ENCODE data around the gene ANO8.

DNA sequence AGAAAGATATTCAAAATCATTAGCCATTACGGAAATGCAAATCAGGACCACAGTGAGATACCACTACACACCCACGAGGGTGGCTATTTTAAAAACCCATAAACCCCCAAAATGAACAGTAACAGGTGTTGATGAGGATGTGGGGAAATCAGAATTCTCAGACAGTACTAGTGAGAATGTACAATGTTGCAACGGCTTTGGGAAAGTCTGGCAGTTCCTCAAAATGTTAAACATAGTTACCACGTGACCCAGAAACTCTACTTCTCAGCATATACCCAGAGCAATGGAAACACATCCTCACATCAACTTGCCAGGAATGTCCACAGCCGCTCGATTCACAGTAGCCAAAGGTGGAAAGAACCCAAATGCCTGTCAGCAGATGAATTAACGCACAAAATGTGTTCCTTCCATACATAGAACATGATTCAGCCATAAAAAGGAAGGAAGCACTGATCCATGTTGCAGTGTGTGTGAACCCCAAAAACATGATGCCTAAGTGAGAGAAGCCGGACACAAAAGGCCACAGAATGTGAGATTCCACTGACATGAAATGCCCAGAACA, 35.5 kb upstream of the ANO8 start:
- no peak for TF ChIP-seq POLR2A (IDR thresholded peaks at IDR 0.05)
- TF ChIP-seq, protein P1, sequence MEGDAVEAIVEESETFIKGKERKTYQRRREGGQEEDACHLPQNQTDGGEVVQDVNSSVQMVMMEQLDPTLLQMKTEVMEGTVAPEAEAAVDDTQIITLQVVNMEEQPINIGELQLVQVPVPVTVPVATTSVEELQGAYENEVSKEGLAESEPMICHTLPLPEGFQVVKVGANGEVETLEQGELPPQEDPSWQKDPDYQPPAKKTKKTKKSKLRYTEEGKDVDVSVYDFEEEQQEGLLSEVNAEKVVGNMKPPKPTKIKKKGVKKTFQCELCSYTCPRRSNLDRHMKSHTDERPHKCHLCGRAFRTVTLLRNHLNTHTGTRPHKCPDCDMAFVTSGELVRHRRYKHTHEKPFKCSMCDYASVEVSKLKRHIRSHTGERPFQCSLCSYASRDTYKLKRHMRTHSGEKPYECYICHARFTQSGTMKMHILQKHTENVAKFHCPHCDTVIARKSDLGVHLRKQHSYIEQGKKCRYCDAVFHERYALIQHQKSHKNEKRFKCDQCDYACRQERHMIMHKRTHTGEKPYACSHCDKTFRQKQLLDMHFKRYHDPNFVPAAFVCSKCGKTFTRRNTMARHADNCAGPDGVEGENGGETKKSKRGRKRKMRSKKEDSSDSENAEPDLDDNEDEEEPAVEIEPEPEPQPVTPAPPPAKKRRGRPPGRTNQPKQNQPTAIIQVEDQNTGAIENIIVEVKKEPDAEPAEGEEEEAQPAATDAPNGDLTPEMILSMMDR (IDR thresholded peaks at IDR 0.05 in 4 of 5, conservative IDR thresholded peaks at IDR 0.05 in 1 of 5) = no peak
